ENCODE results near the gene BAHCC1.
"Not testable (repeated sequence)": the region's sequence is repeated elsewhere in the genome, so short reads cannot be mapped to it uniquely, and the experiment has no call there.

BAHCC1 gene

DNA sequence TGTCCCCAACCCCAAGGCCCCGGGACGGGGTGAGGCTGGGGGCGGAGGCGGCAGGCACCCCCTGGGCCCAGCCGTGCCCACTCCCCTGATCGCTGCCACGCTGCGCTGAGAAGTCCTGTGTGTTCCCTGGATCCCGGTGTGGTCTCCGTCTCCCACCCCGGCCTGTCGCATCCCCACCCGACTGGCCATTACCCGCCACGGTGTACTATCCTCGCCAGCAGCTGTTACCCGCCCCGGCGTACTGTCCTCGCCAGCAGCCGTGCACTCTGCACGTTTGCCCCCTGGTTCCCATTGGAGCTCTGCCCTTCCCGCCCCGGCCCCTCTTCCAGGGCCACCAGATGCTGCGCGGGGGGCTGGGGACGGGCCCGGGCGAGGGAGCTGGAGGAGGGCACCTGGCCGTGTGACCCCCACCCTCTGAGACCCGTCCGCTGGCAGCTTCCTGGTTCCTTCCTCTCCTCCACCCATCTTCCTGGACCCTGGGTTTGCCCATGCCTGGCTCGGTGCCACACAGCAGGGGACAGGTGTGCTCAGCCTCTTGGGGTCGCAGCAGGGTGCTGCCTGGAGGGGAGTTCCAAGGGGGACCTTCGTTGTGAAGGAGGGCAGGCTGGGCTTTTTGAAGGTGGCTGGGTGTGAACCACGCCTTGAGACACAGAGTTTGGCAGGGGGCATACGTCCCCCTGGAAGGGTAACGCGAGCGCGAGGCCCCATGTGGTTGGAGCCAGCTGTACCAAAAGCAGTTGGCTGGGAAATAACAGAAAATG, 19.7 kb downstream of the BAHCC1 start:
- DNase-seq = no peak

DNA sequence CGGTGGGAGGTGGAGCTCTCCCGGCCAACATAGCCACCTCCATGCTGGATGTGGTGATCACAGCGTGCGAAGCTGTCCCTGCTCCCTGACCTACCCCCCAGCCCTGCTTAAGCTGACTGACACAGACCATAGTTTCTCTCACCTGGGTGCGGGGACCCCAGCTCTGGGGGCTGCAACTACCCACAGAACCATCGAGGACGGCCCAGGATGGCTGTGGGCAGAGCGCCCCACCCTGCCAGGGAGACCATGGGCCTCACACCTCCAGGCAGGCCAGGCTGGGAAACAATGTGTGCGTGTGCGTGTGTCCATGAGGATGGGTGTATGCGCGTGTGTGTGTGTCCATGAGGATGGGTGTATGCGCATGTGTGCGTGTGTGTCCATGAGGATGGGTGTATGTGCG, 20.4 kb downstream of the BAHCC1 start:
- DNase-seq = no peak

DNA sequence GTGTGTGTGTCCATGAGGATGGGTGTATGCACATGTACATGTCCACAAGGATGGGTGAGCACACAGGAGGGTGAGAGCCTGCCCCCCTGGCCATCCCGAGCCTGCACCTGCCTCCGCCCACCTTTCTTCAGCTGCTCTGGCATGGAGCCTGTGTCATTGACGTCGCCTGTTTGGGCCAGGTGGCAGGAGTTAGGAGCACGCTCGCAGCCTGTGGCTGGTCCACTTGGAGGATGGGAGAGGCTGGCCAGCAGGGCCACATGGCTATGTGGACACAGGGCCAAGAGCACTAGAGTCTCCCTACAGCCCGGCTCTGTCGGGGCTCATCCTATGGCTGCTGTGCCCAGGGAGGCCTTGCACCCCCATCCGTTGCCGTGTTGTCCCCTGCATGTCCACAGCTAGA, 21.4 kb downstream of the BAHCC1 start:
- no peak for DNase-seq

DNA sequence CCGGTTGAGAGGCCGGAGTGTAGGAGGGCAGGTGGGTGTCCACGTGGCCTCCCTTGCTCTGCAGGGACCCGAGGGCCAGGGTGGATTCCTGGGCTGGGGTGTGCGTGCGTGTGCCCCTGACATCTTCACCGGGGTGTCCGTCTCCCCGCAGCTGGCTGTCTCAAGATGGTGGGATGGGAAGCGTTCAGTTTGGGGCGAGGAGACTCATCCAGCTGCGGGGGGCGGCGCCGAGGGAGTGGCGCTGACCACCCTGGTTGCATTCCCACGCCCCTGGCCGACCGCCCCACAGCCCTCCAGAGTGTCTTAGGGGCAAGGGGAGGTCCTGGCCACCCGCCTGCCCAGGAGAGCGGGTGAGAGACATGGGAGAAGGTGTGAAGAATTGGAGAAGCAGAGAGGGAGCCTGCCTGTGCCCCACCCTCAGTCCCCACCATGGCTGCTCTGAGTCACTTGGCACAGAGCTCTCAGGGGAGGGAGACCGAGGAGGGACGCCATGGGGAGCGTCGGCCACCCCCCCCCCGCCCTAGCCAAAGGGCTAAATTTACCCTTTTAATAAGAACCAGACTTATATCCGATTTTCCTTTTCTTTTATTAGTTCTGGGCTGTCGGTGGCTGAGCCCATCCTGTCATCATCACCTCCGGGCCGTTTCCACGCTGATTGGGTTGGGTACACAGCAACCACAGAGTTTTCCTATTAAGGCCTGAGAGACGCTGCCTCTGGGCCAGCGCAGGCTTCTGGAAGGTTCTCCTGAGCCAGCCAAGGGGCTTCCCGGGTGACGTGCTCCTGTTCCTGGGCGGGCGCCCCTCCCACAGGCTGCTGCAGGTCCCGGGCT, 22.0 kb downstream of the BAHCC1 start:
- no peak for DNase-seq

DNA sequence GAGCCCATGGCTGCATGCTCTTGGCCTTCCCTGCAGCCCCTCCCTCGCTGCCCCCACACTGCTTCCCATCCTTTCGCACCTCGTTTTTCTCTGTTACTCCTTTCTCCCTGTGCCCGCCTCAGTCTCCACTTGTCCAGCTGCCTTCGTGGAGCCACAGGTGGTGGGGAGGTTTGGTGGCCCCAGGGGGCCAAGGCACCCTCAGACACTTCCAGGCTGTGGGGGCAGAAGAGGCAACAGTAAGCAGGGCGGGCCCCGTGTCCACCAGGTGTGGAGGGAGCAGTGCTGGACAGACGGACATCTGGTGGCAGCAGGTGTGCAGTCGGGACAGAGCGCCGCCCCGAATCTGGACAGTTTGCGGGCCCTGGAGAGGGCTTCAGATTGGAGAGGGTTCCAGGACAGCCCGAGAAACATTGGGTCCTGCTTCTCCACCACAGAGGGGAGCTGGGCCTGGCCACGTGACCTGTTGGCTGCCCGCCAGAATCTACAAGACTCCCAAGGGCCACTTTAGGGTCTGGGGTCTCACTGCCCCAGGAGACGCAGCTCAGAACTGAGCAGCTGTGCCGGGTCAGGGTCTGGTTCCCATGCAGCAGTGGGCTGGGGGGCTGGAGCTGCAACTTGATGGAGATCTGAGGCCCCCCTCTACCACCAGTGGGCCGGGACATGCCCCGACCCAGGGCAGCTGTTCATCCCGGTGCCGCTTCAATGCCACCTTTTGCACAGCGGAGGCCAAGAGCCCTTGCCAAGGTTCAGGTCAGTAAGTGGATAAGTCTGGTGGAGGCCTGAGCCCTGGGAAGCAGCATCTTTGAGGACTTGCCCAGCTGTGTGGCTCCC, 22.8 kb downstream of the BAHCC1 start:
- DNase-seq = no peak

DNA sequence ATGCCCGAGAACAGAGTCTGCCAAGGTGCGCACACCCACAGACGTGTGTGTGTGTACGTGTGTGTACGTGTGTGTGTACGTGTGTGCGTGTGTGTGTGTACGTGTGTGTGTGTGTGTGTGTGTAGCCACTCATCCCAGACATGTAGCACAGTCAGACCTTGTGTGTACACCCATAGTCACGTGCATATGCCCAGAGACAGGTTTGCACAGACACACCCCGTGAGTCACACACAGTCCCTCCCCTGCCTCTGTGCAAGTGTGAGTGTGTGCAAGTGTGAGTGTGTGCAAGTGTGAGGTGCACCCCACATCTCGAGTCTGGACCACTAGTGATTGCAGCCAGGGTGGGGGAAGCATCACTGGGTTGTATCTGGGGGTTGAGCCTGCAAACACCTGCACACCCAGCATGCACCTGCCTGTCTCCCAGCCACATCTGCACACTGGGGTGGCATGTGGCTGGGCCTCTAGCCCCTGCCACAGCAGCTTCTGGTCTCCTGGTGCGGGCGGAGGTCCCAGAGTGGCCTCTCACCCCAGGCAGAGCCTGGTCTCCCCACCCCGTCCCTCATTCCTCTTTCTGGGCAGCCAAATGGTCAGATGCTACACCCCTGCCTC, 23.6 kb downstream of the BAHCC1 start:
- no peak for DNase-seq

DNA sequence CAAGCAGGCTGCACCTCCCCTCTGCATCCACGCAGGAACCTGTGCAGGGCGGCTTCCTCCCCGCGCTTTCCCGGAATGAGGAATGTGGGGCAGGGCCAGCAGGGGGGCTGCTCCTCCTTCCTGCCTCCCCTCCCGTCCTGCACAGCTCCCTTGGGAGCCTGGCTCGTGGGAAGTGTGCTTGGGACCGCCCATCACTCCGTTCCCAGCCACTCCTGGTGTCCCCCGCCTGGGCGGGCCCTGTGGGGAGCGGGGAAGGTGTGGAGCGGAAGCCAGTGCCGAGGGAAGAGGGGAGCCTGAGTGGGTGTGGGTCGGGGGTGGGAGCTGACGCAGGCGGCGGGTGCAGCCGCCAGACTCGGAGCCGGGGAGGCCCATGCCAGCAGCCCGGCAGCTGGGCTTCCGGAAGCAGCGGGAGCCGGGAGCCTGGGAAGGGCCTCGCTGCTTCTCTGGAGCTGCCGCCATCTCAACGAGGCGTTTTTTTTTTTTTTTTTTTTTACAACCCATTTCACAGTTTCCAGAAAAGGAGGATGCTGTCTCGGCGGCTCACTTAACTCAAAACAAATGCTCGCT, 24.1 kb downstream of the BAHCC1 start:
- no peak for DNase-seq

DNA sequence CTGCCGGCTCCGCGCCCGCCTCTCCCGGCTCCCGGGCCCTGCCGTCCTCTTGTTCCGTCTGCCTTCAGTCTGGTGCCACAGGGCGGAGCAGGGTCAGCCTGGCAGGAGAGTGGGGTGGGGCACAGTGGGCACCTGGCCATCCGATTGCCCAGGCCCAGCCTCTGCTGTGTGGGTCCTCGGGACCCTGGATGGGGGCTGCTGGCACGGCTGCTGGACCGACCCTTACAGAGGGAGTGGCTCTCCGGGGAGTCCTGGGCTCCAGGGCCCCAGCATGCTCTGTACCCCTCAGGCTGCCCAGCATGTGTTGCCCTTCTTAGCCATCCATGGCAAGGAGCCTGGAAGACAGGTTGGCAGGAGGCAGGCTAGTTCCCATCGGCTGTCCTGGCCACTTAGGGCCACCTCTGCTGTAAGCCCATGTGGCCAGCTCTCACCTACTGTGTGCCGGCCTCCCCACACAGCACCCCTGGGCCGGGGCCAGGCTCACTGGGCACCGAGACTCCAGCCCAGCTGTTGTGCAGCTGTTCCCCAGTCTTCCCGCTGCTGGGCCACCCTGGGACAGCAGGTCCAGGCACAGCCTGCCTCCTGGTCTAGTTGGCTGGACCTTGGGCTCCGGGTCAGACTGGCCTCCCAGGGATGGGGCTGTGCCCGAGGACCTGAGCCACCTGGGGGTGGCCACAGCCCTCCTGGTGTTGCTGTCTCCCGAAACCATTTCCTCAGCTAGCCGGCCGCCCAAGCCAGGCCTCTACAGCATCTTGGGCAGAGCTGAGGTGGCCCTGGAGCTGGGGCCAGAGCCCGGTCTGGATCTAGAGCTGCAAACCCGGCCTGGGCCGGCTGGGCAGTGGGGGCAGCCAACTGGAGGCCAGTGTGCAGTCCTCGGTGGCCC, 24.9 kb downstream of the BAHCC1 start:
- no peak for DNase-seq

DNA sequence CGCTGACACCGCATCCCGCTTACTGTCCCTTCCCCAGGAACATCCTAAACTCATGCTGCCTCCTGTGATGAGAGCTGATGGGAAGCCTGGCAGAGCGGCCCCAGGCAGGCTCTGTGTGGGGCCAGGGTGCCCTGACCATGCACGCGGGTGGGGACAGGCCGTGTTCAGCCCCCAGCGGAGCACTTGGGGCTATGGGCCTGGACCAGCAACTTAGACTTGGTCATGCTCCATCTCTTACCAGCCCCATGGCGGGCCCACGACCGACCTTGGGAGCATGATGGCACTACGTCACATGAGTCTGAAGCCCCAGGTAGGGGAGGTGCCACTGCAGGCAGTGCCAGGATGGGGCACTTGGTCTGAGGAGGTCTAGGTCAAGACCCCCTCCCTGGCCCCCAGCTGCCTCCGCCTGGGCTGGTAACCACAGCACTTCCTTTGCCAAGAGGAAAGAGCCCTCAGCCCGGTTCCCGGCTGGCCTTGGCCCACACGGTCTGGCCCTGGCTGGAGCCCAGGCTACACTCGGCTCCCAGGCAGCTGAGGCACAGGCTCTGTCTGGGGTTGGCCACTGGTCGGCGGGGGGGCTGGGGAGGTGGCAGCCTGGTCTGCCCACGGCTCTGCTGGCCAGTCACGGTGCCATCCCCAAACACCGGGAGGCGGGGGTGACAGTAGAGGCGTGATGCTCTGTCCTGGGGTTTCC, 25.7 kb downstream of the BAHCC1 start:
- DNase-seq = no peak

DNA sequence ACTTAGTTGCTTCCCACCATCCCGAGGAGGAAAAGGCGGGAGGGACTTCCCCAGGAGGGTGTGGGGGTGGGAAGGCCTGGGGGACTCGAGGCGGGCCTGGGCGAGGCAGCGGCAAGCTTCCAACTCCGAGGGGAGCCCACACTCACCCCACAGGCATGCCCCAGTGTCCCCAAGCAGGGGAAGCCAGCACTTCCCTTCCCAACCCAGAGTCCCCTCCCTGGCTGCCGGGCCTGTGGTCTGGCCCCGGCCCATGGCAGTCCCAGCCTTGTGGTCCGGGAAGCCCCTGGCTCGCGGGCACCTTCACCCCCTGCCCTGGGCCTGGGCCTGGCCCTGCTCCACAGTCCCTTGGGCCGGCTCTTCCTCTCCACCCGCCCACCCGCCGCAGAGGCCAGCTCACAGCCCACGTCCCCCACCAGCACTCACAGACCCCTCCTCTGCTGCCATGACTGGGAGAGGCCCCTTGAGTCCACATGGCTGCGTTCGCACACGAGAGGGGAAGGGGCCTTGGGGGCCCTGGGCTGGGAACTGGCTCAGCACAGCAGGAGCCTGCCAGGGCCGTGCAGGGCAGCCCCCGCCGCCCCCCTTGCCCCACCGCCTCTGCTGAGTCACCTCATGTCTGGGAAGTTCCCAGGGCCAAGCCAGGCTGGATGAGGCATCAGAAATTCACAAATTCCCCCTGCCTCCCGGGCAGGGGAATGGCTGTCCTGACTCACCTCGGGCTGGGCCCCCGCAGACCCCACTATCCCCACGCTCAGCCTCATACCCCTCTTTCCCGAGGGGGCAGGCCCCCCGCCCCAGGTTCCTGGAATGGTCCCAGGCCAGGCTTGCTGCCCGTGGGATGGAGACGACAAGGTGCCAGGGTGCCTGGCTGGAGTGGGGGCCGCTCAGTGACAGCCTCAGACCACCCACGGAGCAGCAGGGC, 27.8 kb downstream of the BAHCC1 start:
- no peak for DNase-seq

DNA sequence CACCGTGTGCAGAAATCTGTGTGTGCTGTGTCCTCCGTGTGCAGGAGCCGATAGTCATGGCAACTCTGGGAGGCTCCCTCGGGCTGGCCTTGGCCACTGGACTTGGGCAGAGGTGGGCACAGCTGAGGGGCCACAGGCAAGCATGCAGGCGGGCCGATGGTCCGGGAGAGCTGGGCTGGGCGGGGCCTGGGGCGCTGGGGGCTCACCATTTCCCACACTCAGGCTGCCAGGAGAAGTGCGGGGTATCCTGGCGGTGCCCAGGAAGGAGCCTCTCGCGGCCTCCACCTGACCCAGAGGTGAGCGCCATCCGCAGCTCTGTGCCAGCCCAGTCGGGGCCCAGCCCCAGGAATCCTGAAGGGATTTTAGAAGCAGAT, 28.4 kb downstream of the BAHCC1 start:
- no peak for DNase-seq

DNA sequence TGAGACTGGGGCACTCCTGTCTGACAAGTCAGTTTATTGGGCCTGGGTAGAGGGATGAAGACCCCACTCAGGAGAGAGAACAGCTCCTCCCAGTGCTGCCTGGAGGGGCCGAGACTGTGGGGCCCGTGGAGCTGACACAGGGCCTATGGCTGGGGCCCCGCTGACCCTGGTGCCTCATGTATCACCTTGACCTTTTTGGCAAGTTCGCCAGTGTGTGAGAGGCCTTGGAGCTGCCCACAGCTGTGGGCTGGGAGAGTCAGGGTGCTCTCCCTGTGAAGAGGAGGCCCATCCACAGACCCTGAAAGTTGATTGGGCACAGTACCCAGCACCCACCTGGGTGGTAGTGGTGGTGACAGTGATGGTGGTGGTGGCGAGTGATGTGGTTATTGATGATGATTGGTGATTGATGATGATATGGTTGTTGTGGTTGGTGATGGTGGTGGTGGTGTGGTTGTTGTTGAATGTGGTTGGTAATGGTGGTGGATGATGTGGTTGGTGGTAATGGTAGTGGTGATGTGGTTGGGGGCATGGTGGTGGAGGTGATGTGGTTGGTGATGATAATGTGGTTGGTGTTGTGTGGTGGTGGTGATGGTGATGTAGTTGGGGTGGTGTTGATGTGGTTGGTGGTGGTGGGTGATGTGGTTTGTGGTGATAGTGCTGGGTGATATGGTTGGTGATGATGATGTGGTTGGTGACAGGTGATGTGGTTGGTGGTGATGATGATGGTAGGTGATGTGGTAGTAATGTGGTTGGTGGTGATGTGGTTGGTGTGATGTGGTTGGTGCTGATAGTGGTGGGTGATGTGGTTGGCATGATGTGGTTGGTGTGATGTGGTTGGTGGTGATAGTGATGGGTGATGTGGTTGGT, 29.1 kb downstream of the BAHCC1 start:
- no peak for DNase-seq

DNA sequence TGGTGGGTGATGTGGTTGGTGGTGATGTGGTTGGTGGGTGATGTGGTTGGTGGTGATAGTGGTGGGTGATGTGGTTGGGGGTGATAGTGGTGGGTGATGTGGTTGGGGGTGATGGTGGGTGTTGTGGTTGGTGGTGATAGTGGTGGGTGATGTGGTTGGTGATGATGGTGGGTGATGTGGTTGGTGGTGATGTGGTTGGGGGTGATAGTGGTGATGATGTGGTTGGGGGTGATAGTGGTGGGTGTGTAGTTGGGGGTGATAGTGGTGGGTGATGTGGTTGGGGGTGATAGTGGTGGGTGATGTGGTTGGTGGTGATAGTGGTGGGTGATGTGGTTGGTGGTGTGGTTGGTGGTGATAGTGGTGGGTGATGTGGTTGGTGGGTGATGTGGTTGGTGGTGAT, 29.8 kb downstream of the BAHCC1 start:
- DNase-seq = not testable (repeated sequence)

DNA sequence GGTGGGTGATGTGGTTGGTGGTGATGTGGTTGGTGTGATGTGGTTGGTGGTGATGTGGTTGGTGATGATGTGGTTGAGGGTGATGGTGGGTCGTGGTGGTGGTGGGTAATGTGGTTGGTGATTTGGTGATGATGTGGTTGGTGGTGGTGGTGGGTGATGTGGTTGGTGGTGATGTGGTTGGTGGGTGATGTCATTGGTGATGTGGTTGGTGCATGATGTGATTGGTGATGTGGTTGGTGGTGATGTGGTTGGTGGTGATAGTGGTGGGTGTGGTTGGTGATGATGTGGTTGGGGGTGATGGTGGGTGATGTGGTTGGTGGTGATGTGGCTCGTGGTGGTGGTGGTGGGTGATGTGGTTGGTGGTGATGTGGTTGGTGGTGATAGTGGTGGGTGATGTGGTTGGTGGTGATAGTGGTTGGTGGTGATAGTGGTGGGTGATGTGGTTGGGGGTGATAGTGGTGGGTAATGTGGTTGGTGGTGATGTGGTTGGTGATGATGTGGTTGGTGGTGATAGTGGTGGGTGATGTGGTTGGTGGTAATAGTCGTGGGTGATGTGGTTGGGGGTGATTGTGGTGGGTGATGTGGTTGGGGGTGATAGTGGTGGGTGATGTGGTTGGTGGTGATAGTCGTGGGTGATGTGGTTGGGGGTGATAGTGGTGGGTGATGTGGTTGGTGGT, 30.6 kb downstream of the BAHCC1 start:
- not testable (repeated sequence) for DNase-seq

DNA sequence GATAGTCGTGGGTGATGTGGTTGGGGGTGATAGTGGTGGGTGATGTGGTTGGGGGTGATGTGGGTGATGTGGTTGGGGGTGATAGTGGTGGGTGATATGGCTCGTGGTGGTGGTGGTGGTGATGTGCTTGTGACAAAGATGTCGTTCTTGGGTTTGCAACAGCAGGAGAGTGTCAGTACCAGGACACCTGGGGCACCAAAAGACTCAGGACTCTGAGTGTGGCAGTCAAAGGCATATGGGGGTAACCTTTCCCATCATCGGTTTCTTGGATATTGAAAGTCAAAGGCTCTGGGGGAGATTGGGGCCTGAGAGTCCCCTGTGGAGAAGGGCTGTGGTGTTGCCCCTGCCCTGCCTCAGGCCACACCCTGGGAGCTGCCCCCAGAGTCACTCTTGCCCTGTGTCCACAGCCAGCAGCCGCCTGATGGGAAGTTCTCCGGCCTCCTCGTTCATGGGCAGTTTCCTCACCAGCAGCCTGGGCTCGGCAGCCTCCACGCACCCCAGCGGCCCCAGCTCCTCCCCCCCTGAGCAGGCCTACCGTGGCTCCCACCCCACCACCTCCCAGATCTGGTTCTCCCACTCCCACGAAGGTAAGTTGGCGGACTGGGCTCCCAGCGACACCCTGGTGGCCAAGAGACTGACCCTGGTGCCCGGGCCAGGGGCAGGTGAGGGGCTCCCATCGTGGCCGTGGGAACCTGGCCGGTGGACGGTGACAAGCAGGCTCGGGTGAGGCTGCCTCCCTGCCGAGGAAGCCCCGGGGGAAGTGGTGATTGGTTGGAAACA, 31.3 kb downstream of the BAHCC1 start:
- DNase-seq = no peak

DNA sequence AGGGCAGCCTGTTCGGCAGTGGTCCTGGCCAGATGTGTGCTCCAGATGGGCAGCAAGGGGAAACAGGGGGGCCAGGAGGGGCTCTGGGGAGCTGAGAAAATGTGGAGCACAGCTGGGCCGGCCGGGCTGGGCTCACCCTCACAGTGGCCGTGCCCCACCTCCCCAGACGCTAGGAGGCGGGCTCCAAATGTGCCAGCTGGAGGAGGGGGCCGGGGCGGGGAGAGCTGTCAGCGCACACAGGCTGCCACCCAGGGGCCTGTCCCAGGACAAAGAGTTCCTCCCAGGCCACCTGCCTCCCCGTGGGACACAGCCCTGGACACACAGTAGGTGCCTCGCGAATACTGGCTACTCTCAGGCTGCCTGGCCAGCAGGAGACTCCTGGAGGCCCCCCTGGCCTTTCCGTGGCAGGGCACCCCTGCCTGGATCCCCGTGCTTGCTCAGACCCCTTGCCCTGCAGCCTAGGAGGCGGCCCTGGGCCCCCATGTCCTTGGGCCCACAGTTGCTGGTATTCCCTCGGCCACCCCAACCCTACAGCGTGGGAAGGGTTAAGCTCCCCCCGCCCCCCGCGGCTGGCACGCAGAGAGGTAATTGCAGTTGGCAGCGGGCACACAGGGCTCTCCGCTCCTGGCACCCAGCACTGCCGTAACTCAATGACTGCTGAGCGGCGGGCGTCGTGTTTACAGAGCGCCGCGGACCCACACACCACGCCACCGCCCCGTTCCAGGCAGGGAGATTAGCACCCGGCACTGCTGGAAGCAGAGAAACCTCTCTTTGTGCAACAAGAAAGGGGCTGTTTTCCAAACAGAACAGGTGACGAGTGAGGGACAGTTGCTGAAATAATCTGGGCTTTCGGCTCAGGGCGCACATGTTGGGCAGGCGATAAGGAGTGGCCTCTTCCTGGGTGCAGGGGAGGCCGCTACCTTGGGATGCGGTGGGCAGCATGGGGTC, 32.2 kb downstream of the BAHCC1 start:
- DNase-seq = no peak
